PC-3 (cell line): Measurements from ENCODE around the gene ABCA2. TPM values are rescaled to one million over a fixed set of nuclear protein-coding genes. Genes with fewer than 3 reads are reported as not detected.

Experiments
- ATAC-seq: fragments of 200-7000 bp; cut with Tn5 transposase; 2 replicates; pipeline ENCODE4 v1.9.1; 2020; ENCODE audit warnings: mild to moderate bottlenecking, moderate library complexity
- BruUV-seq: library from RNA; stranded (reverse); fragments of 400-500 nt; replicated peaks from 2 replicates; lab custom pipeline; 2021; lab: Mats Ljungman, UMichigan
- CTCF ChIA-PET: fragments of 300-600 bp; sonication (Branson Sonifier 250); formaldehyde crosslinking; loops from one replicate; lab custom pipeline; 2022; ENCODE audit warnings: antibody characterized with exemption; lab: Charles Lee
- POLR2A ChIA-PET: fragments of 300-600 bp; sonication (Branson Sonifier 250); formaldehyde crosslinking; loops from one replicate; lab custom pipeline; 2022; ENCODE audit warnings: antibody characterized with exemption; ENCODE audit not compliant: unreplicated experiment; lab: Charles Lee
- DNase-seq: peaks from one replicate; pipeline ENCODE4 v3.0.0-alpha.2; 2015
- H2AFZ ChIP-seq: fragments of 300-600 bp; sonication (generic); 2 replicates; pipeline ENCODE4 v1.6.0; 2016; ENCODE audit warnings: antibody characterized with exemption, low read length
- H3F3A ChIP-seq: fragments of 300-600 bp; sonication (generic); one replicate; pipeline ENCODE4 v1.6.0; 2017; ENCODE audit warnings: antibody characterized with exemption, low read length, control low read depth, mild to moderate bottlenecking; ENCODE audit not compliant: unreplicated experiment
- H3K27ac ChIP-seq: fragments of 300-600 bp; sonication (generic); 2 replicates; pipeline ENCODE4 v1.5.1; 2016; ENCODE audit warnings: mild to moderate bottlenecking, low read length
- H3K27me3 ChIP-seq: fragments of 300-600 bp; sonication (generic); 2 replicates; pipeline ENCODE4 v1.6.1; 2016; ENCODE audit warnings: low read length, mixed read lengths
- H3K36me3 ChIP-seq: fragments of 300-600 bp; sonication (generic); 2 replicates; pipeline ENCODE4 v1.6.1; 2016; ENCODE audit warnings: low read depth, mixed run types, low read length, mixed read lengths
- H3K4me1 ChIP-seq: fragments of 300-600 bp; sonication (generic); 2 replicates; pipeline ENCODE4 v1.5.1; 2016; ENCODE audit warnings: low read length; ENCODE audit not compliant: insufficient read depth
- H3K4me2 ChIP-seq: fragments of 300-600 bp; sonication (generic); 2 replicates; pipeline ENCODE4 v1.6.0; 2016; ENCODE audit warnings: low read length
- H3K4me3 ChIP-seq: fragments of 300-600 bp; sonication (generic); 2 replicates; pipeline ENCODE4 v1.5.1; 2016; ENCODE audit warnings: mild to moderate bottlenecking, low read length, mixed read lengths
- H3K79me2 ChIP-seq: fragments of 300-600 bp; sonication (generic); 2 replicates; pipeline ENCODE4 v1.6.1; 2017; ENCODE audit warnings: low read length, mixed read lengths
- H3K9ac ChIP-seq: fragments of 300-600 bp; sonication (generic); 2 replicates; pipeline ENCODE4 v1.6.0; 2016; ENCODE audit warnings: mild to moderate bottlenecking, low read length
- H3K9me2 ChIP-seq: fragments of 300-600 bp; sonication (generic); replicated peaks from 2 replicates; pipeline ENCODE4 v1.6.1; 2016; ENCODE audit warnings: mixed run types, low read length, mixed read lengths
- H3K9me3 ChIP-seq: fragments of 300-600 bp; sonication (generic); 2 replicates; pipeline ENCODE4 v1.6.1; 2016; ENCODE audit warnings: low read length, mixed read lengths
- H4K20me1 ChIP-seq: fragments of 300-600 bp; sonication (generic); 2 replicates; pipeline ENCODE4 v1.6.1; 2016; ENCODE audit warnings: low read length, mixed read lengths
- EZH2 ChIP-seq: fragments of 300-600 bp; sonication (generic); IDR thresholded peaks from one replicate; pipeline ENCODE4 v1.6.1; 2017; ENCODE audit warnings: antibody characterized with exemption, mild to moderate bottlenecking, low read length; ENCODE audit not compliant: unreplicated experiment
- EZH2phosphoT487 ChIP-seq: fragments of 300-600 bp; sonication (generic); IDR thresholded peaks from 2 replicates; pipeline ENCODE4 v1.6.1; 2018; ENCODE audit warnings: mild to moderate bottlenecking, antibody characterized with exemption, low read length, borderline replicate concordance
- intact Hi-C: fragments of 100-400 bp; cut with micrococcal nuclease; formaldehyde crosslinking; loops from 2 replicates; pipeline ENCODE4 v1.9.0; 2023
- total RNA-seq: library from RNA; depleted of rRNA; stranded (reverse); fragments of >200 nt; gene quantifications from 2 replicates; pipeline ENCODE4 v1.2.3, GENCODE V29; 2014; rRNA removed
- TF ChIP-seq, protein P1 (sequence below): fragments of 300-600 bp; sonication (generic); conservative IDR thresholded peaks from 2 replicates; pipeline ENCODE4 v1.5.1; 2017; ENCODE audit warnings: antibody characterized with exemption, low read depth, mild to moderate bottlenecking, low read length

ABCA2 gene
- total RNA-seq, 1 experiment from 2014 or later: 31.5 TPM

DNA sequence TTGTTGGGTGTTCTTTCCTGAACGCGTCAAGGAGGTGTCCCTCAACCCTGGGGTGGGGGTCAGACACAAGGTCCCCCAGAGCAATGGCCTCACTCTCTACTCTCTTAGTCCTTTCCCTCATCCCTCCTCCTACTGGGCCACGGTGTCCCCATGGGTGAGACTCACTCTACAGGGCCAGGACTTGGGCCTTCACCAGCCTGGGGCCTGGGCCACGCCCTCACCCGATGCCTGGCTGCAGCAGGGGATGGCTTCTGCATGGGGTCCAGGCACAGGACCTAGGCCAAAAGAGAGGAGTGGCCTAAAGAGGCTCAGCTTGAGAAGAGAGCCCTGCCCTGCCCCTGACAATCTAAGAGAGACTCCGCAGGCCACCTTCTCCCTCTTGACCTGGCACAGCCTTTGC is 70.1 kb downstream of the ABCA2 start:
- no peaks in the 10 kb centered on the region for H3K27me3 ChIP-seq
- BruUV-seq: no TSS peak
- intact Hi-C loops: no loop called here
- no peaks in the 10 kb centered on the region for H4K20me1 ChIP-seq
- H3K9me3 ChIP-seq: no peaks in the 10 kb centered on the region
- no peak overlapping the region for H3K9ac ChIP-seq
- H3K9me2 ChIP-seq: no peaks in the 10 kb centered on the region
- ChIA-PET POLR2A (no interaction called here), CTCF (no interaction called here)
- TF ChIP-seq, protein P1, sequence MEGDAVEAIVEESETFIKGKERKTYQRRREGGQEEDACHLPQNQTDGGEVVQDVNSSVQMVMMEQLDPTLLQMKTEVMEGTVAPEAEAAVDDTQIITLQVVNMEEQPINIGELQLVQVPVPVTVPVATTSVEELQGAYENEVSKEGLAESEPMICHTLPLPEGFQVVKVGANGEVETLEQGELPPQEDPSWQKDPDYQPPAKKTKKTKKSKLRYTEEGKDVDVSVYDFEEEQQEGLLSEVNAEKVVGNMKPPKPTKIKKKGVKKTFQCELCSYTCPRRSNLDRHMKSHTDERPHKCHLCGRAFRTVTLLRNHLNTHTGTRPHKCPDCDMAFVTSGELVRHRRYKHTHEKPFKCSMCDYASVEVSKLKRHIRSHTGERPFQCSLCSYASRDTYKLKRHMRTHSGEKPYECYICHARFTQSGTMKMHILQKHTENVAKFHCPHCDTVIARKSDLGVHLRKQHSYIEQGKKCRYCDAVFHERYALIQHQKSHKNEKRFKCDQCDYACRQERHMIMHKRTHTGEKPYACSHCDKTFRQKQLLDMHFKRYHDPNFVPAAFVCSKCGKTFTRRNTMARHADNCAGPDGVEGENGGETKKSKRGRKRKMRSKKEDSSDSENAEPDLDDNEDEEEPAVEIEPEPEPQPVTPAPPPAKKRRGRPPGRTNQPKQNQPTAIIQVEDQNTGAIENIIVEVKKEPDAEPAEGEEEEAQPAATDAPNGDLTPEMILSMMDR: no peak
- no peak for TF ChIP-seq EZH2phosphoT487
- TF ChIP-seq EZH2: no peak
- DNase-seq (no peak), ATAC-seq (no peak)
- no peak overlapping the region for H3K4me3 ChIP-seq
- H2AFZ ChIP-seq: no peak overlapping the region
- no peaks in the 10 kb centered on the region for H3K79me2 ChIP-seq
- H3K4me1 ChIP-seq: no peaks in the 10 kb centered on the region
- H3K36me3 ChIP-seq: no peaks in the 10 kb centered on the region
- no peaks in the 10 kb centered on the region for H3F3A ChIP-seq
- H3K27ac ChIP-seq: no peak overlapping the region
- H3K4me2 ChIP-seq: no peak overlapping the region

DNA sequence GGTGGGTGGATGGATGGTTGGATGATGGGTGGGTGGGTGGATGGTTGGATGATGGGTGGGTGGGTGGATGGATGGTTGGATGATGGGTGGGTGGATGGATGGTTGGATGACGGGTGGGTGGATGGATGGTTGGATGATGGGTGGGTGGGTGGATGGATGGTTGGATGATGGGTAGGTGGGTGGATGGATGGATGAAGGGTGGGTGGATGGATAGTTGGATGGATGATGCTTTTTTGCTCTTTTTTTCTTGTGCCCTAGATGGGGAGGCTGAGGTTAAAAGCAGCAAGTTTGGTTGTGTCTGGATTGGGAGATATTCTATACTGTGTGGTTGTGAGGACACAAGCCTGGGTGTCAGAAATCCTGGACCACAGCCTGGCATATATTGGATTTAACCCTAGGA is 70.6 kb downstream of the ABCA2 start:
- no TSS peak for BruUV-seq
- POLR2A ChIA-PET: no interaction called here

More for the DNA sequence above, 70.6 kb downstream of the ABCA2 start:
- ATAC-seq: no peak
- no peak for DNase-seq
- no peaks in the 10 kb centered on the region for H3K79me2 ChIP-seq
- H3K4me3 ChIP-seq: no peak overlapping the region
- H4K20me1 ChIP-seq: no peaks in the 10 kb centered on the region
- H3K36me3 ChIP-seq: no peaks in the 10 kb centered on the region
- H3K9me3 ChIP-seq: no peaks in the 10 kb centered on the region
- H3K27me3 ChIP-seq: no peaks in the 10 kb centered on the region
- H3F3A ChIP-seq: no peaks in the 10 kb centered on the region
- intact Hi-C loops: no loop called here
- no peaks in the 10 kb centered on the region for H3K4me1 ChIP-seq
- TF ChIP-seq, protein P1: no peak
- TF ChIP-seq EZH2 (no peak), EZH2phosphoT487 (no peak)
- H3K9me2 ChIP-seq: no peaks in the 10 kb centered on the region
- no peak overlapping the region for H2AFZ ChIP-seq
- H3K9ac ChIP-seq: no peak overlapping the region
- H3K4me2 ChIP-seq: no peak overlapping the region
- CTCF ChIA-PET: no interaction called here
- H3K27ac ChIP-seq: no peak overlapping the region

Other genes with a start within 250 kb of the ABCA2 start
- gene TMEM141, start 236.9 kb downstream of the ABCA2 start, total RNA-seq: 94.6 and 101 TPM in 2 replicates
- 0.87 and 1.2 TPM in 2 replicates for gene CCDC183, start 231.9 kb downstream of the ABCA2 start, total RNA-seq
- 84.3 and 113 TPM in 2 replicates for gene RABL6, start 220.3 kb downstream of the ABCA2 start, total RNA-seq
- gene AJM1, start 185.8 kb downstream of the ABCA2 start, total RNA-seq: 1.4 and 2.6 TPM in 2 replicates
- gene PHPT1, start 178.8 kb downstream of the ABCA2 start, total RNA-seq: 83.2 and 111 TPM in 2 replicates
- 3.0 and 5.3 TPM in 2 replicates for gene MAMDC4, start 175.9 kb downstream of the ABCA2 start, total RNA-seq
- gene EDF1, start 161.9 kb downstream of the ABCA2 start, total RNA-seq: 544 and 562 TPM in 2 replicates
- gene TRAF2, start 141.7 kb downstream of the ABCA2 start, total RNA-seq: 11.5 and 25.4 TPM in 2 replicates
- 138 and 159 TPM in 2 replicates for gene FBXW5, start 83.5 kb downstream of the ABCA2 start, total RNA-seq
- 0.77 TPM in 1 of 2 replicates, not detected in the other for gene C8G, start 83.0 kb downstream of the ABCA2 start, total RNA-seq
- gene LCN12, start 76.0 kb downstream of the ABCA2 start, total RNA-seq: 0.55 TPM in 1 of 2 replicates, not detected in the other
- gene PTGDS, start 50.7 kb downstream of the ABCA2 start, total RNA-seq: not detected in 2 replicates
- gene LCNL1, start 45.2 kb downstream of the ABCA2 start, total RNA-seq: not detected in 2 replicates
- 113 and 137 TPM in 2 replicates for gene PAXX, start 35.8 kb downstream of the ABCA2 start, total RNA-seq
- 1.4 and 4.3 TPM in 2 replicates for gene CLIC3, start 31.7 kb downstream of the ABCA2 start, total RNA-seq
- not detected in 2 replicates for gene FUT7, start 3.9 kb upstream of the ABCA2 start, total RNA-seq
- 25.4 and 33.3 TPM in 2 replicates for gene NPDC1, start 17.9 kb upstream of the ABCA2 start, total RNA-seq
- gene ENTPD2, start 25.8 kb upstream of the ABCA2 start, total RNA-seq: 0.92 and 1.3 TPM in 2 replicates
- 98.4 and 134 TPM in 2 replicates for gene SAPCD2, start 42.3 kb upstream of the ABCA2 start, total RNA-seq
- 5.0 and 6.4 TPM in 2 replicates for gene UAP1L1, start 49.3 kb upstream of the ABCA2 start, total RNA-seq
- 65.5 and 71.6 TPM in 2 replicates for gene MAN1B1, start 58.7 kb upstream of the ABCA2 start, total RNA-seq
- gene DPP7, start 86.5 kb upstream of the ABCA2 start, total RNA-seq: 101 and 103 TPM in 2 replicates
- 0.11 TPM in 1 of 2 replicates, not detected in the other for gene GRIN1, start 110.9 kb upstream of the ABCA2 start, total RNA-seq
- gene LRRC26, start 141.8 kb upstream of the ABCA2 start, total RNA-seq: 0.40 and 2.0 TPM in 2 replicates
- gene TMEM210, start 143.8 kb upstream of the ABCA2 start, total RNA-seq: not detected in 2 replicates
- gene ANAPC2, start 160.3 kb upstream of the ABCA2 start, total RNA-seq: 21.6 and 30.2 TPM in 2 replicates
- gene SSNA1, start 160.4 kb upstream of the ABCA2 start, total RNA-seq: 123 and 148 TPM in 2 replicates
- gene TPRN, start 172.5 kb upstream of the ABCA2 start, total RNA-seq: 11.3 and 14.7 TPM in 2 replicates
- 31.3 and 36.4 TPM in 2 replicates for gene TMEM203, start 177.4 kb upstream of the ABCA2 start, total RNA-seq
- 21.5 and 25.7 TPM in 2 replicates for gene NDOR1, start 177.5 kb upstream of the ABCA2 start, total RNA-seq
- gene RNF208, start 194.0 kb upstream of the ABCA2 start, total RNA-seq: 1.7 and 2.8 TPM in 2 replicates
- gene CYSRT1, start 196.9 kb upstream of the ABCA2 start, total RNA-seq: 0.29 and 1.3 TPM in 2 replicates
- gene RNF224, start 199.3 kb upstream of the ABCA2 start, total RNA-seq: 1.2 and 1.7 TPM in 2 replicates
- 1.0 and 1.5 TPM in 2 replicates for gene SLC34A3, start 202.7 kb upstream of the ABCA2 start, total RNA-seq
- gene TUBB4B, start 213.1 kb upstream of the ABCA2 start, total RNA-seq: 424 and 599 TPM in 2 replicates
- gene STPG3, start 223.0 kb upstream of the ABCA2 start, total RNA-seq: not detected in 2 replicates
- gene NELFB, start 227.1 kb upstream of the ABCA2 start, total RNA-seq: 50.7 and 69.5 TPM in 2 replicates
- 28.9 and 32.7 TPM in 2 replicates for gene TOR4A, start 249.5 kb upstream of the ABCA2 start, total RNA-seq